CMK (cell line): ENCODE measurements around the gene MYB.

Source experiments
- DNase-seq: peaks from one replicate; pipeline ENCODE4 v3.0.0-alpha.2; 2010; ENCODE audit warnings: low read depth

Gene MYB

DNA sequence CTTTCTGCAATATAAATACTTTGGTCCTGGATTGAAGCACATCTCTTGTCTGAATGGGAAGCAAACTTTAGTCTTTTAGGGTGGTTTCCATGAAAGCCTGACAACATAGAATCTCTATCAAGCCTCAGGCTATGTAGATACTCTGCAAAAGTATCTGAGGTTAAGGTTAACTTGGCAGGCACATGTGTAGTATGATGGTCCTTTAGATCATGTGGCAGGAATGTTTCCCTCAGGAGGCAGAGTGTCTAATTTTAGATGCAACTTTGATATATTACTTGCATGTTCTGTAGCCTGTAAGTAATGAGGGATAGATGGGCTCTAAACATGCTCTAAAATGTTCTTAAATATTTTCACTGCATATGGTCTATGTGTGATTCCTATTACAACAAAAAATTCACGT, 8.2 kb downstream of the MYB start:
- no peak for DNase-seq

DNA sequence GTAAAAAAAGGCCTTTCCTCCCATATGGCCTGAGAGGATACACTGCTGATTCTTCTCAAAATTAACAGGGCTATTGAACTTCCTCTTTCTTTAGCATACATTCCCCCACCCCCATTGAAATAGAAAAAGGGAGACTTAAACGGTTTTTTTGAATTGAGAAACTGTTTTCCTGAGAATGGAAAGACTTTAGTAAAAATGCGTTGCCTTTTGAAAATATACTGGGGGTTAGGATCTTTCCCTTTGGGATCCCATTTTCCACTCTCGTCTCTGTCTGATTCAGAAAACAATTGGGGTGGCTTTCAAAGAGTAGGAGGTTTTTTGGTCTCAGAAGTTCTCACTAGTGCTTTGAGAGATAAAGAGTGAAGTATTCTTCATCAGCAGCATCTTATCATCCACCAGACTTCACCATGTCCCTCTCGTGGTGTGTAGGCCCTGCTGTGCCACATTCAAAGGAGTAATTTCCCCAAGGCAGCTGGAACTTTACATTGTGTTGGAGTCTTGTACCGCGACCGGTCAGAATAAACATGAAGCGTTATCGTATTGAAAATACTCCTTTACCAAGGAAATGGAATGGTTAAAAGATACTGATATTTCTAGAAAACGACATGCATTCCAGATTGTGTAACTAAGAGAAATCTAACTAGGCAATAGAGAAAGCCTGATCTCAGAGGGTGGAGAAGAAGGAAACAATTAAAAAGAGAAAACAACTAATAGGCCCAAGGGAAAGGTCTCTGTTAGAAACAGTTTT, 10.6 kb downstream of the MYB start:
- DNase-seq = peak; percentile 78

DNA sequence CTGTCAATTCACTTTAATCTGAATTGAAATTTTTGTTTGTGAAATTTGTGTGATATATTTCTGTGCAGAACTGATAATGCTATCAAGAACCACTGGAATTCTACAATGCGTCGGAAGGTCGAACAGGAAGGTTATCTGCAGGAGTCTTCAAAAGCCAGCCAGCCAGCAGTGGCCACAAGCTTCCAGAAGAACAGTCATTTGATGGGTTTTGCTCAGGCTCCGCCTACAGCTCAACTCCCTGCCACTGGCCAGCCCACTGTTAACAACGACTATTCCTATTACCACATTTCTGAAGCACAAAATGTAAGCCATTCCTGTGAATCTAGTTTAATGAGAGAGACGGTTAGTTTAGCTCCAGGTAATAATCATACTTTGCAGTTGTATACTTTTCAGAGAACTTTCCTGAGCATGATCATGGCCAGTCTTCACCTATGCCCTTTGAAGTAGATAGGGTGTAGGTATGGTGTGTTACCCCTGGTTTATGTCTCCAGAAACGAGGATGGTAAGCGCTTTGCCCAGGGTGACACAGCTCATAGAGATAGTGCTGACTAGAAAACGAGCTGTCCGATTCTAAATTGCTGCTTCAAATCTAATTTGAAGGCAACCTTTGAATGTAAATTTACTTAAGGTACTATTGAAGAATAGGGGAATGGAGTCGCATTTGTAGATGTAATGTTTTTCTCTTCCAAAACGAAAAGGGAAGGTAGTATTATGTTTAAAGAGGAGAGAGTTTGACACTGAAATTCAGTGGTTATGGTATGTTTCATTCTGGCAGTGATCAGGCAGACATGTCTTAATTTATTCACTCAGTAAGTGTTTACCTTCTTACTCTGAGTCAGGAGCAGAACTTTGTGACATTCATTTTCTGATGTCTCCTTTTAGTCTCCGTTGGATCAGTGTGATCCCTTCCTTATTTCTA, 11.4 kb downstream of the MYB start:
- DNase-seq = peak; percentile 74

DNA sequence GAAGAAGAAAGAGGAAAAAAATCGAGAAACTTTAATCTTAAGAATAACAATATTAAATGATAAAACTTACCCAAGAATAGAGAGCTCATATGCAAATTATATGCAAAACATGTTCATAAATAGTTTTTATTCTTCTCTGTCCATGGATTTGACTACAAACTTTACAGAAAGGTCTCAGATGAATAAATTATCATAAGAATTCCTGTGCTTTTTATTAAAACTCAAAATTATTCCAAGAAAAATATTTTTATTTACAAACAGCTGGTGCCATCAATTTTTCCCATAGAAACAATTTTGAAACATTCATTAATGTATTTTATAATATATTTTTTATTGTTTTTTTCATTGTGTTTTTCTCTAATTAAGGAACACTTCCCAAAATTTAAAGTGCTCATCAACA, 12.1 kb downstream of the MYB start:
- DNase-seq = no peak

DNA sequence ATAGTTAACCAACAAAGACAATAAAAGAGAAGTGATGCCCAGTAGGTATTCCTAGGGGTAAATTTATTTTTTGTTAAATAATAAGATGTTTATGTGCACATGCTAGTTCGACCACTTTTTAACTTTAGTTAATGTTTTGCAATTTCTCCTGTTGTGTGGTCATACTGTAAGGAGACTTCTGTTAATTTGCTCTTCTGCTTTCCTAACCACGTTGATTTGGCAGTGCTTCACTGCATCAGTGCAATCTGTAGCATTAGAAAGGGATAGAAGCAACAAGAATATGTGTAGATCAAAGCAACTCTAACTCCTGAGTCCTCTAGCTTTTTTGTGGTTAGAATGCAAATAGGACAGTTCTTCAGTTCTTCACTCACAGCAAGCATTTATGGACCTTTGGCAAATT, 13.9 kb downstream of the MYB start:
- DNase-seq = no peak

DNA sequence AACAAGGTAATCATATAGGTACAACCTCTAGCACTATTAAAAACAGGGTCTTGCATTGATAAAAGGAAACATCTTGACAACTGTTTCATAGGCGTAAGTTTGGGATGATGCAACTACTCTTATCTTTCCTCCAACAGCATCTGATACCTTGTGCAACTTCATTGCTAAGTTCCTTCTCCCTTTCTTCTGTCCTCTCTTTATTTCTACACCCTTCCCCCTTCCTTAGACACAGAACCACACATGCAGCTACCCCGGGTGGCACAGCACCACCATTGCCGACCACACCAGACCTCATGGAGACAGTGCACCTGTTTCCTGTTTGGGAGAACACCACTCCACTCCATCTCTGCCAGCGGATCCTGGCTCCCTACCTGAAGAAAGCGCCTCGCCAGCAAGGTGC, 14.4 kb downstream of the MYB start:
- peak; percentile 73 for DNase-seq

DNA sequence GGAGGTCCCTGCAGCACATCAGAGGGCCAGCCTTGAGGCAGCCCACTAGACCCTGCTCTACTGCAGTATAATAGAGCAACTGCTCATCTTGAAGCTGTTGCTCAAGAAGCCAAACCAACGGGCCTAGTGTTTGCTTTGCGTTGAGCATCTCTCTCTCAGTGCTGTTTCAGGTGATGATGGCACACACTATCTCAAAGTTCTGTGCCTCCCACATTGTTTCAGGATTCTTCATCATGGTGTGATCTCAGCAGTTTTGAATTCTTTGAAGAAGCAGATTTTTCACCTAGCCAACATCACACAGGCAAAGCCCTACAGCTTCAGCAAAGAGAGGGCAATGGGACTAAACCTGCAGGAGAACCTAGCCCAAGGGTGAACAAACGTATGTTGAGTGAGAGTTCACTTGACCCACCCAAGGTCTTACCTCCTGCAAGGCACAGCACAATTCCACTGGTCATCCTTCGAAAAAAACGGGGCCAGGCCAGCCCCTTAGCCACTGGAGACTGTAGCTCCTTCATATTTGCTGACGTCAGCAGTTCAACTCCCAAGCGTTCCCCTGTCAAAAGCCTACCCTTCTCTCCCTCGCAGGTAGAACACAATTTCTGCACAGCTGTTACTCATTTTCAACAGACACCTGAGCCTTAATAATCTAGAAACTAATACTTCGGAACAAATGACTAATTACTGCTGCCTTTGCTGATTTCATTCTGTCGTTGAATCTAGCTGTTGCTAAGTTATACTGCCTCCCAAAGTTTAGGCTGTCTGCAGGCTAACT, 15.8 kb downstream of the MYB start:
- no peak for DNase-seq

DNA sequence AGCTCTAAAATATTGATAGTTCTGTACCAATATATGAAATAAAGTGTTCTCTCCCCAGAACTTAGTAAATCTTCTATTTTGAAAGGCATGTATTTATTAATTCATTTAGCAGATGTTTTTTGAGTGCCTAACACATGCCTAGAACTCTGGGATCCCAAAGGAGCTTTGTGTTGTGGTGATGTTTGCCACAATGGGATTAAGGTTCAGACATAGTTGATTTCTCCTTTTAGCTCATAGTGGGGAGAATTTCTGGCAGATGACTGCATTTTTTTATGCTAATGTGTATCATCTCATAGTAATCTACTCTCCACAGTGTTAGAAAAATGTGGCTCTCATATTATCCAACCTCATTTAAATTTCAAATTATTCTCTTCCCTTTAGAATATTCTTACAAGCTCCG, 21.7 kb downstream of the MYB start:
- no peak for DNase-seq

DNA sequence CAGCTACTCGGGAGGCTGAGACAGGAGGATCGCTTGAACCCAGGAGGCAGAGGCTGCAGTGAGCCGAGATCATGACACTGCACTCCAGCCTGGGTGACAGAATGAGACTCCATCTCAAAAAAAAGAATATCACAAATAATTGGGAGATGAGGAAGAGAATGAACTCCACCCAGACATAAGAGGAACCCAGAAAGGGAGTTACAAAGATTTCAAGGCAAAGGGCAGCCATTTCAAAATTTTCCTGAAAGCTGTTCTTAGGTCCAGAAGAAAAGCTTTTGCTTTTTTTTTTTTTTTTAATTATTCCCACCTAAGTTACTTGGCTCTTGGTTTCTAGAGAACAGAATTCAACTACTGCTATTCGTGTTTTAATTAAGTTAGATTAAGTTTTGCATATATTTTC, 23.8 kb downstream of the MYB start:
- no peak for DNase-seq

DNA sequence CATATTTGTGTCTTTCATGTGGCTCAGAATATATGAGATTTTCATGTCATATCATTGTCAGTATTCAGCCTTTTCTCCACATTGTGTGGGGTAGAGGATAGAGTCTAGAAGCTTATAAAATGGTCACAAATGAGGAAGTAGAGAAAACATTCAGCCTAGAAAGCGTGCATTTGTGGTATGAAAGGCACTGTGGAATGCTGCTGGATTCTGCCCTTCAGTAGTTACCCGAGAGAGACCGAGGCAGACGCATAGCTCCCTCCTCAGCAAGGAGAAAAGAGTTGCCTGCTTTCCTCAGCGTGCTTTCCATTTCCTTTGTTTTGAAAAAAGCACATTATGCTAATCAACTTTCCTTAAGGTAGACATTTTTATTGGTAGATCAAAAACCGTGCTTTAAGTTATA, 28.7 kb downstream of the MYB start:
- DNase-seq = no peak

DNA sequence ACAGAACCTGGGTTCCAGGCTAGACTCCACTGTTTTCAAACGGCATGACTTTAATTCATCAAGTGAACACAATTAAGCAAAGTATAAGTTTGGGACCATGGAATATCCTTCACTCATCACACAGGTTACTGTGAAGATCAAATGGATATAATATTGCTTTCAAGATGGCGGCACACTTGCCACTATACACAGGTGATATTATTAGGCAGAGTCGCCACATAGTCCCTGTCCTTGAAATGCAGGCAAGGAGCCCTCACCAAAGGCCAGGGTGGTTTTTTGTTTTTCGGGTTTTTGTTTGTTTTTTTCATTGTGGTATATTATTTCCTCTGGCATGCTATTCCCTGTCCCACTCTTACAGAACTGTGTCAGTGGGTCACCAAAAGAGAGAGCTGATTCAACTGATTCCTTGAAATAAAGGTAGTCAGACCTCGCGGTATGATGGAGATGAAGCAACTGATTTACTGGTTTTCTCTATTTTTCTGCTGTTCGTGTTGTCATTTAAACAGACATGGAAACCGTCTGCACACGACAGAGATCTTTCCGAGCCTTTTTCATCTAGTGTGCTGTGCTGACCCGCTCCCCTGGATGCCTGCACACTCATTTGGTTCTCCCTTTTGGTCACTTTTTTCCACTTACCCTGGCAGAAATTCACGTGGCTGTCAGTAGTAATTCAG, 29.7 kb downstream of the MYB start:
- no peak for DNase-seq

DNA sequence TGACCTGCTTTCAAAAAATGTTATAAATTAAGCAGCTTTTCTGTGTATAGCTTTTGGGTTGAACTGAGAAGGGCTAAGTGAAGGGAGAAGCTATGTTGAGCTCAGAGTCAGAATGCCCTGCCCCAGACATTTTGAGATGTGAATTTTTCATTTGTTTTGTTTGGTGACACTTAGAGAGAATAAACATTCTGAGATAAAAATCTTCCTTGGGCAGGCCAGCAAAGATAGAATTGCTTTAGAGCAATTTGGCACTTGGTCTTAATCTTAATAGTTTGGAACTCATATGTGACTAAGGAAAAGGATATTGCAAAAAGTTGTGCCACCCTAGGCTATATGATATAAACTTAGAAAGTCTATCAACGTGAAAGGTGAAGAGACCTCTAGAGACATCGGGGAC, 30.2 kb downstream of the MYB start:
- no peak for DNase-seq

DNA sequence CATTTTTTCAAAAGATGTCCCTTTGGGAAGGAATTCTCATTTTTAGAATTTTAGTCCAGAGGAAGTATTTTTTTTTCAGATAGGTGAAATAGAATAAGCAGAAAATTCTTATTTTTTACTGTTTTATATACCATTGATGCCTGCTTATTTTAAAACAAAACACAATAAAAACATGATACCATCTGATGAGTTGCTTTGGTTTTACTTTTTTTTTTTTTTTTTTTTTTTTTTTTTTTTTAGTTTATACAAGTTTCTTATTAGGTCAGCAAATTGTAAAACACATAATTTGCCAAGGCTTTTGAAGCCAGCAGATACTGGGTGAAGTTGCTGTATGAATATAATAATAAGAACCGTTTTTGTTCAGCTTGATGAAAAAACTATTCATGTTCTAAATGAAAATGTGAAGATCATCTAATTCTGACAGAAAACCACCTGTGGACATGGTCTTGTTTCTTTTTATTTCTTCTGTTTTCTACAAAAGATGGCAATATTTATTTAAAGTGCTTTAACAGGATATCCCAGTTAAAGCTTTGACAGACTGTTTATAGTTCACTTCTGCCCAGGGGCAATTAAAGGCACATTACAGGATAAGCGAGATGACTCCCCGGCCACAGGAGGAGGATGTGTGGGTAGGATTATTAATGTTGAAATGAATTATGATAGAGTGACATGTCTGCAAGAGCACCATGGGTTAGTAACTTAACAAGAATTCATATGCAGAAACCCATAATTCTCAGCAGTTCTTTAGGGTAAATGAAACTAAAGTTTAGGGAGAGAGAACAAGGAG, 31.1 kb downstream of the MYB start:
- no peak for DNase-seq

DNA sequence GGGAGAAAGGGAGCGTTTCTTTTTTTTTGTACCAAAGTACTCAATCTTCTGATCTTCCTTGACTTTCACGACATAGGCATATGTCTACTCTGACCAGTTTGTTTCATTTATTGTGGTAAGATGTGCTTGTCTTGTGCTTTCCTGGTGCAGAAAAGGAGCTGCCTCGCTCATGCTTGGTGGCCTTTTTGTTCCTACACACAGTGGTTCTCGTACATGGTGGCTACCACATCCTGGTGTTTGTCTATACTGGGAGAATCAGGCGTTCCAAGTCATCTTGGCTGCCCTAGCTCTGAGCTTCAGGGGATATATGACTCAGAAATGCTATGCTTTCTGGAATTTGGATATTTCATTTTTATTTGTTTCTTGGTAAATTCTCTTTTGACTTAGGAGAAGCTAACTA, 31.8 kb downstream of the MYB start:
- DNase-seq = no peak

DNA sequence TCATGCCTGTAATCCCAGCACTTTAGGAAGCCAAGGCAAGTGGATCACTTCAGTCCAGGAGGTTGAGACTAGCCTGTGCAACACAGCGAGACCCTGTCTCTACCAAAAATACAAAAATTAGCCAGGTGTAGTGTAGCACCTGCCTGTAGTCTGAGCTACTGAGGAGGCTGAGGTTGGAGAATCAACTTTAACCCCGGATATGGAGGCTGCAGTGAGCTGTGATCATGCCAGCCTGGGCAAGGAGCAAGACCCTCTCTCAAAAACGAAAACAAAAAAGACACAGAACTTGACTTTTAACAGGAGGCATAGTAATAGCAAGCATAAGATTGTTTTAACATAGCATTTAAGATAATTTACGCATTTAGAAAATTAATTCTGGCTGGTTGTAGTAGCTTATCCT, 32.5 kb downstream of the MYB start:
- DNase-seq = no peak

DNA sequence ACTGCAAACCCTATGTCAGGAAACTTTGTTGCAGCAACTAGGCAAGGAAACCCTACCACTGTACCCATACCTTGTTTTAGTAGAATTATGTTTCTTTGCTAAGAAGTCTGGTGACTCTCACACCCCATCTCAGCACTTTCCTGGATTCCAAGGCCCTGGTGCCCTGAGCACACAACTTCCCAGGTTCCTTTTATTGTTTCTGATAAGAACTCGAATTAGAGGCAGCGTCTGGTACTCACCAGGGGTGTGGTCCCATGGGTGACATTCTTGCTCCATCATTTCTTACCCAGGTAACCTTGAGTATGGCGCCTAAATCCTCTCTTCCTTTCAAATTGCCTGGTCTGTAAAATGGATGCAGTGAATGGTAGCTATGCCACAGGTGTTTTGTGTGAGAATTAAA, 34.1 kb downstream of the MYB start:
- no peak for DNase-seq

DNA sequence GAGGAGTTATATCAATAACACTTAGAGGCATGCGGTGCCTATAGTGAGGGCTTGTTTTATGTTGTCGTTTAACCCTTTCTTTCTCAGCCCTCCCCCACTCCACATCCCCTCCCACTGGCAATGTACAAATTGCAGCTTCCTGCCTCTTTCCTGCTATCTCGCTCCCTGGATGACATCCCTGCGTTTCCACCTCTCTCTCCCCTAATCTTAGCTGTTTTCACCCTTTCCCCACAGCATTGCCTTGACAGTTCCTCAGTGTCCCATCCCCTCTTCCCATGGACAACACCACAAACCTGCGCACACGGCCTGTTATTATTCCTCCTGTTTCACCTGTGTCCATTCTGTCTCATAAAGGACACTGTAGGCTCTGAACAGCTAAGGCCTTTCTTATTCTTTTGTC, 34.5 kb downstream of the MYB start:
- no peak for DNase-seq

DNA sequence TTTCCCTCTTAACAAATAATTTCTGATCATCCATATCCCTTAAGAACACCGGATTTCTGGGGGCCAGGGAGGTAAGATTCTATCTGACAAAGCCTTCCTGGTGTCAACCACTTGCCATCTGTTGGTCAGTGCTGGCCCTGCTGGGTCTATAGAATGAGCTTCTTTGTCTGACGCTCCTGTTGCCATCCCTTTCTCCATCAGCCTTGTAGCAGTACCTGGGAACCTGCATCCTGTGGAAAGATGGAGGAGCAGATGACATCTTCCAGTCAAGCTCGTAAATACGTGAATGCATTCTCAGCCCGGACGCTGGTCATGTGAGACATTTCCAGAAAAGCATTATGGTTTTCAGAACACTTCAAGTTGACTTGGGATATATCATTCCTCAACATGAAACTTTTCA, 36.6 kb downstream of the MYB start:
- DNase-seq = no peak

DNA sequence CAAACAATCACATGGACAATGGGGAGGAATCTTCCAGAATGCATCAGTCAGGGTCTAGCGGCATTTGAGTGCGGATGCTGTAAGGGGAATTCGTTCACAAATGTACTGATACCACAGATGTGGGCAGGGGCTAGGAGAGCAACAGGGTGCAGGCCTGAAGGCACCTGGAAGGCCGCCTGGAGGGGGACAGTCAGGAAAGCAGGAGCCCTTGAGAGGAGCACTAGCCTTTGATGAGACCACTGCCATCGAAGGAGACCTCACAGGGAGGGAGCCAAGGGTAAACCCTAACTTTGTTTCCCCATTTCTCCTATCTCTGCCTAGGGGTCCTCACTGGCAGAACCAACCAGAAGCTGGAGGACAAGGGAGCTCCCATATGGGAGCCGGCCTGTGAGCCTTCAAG, 38.2 kb downstream of the MYB start:
- no peak for DNase-seq

DNA sequence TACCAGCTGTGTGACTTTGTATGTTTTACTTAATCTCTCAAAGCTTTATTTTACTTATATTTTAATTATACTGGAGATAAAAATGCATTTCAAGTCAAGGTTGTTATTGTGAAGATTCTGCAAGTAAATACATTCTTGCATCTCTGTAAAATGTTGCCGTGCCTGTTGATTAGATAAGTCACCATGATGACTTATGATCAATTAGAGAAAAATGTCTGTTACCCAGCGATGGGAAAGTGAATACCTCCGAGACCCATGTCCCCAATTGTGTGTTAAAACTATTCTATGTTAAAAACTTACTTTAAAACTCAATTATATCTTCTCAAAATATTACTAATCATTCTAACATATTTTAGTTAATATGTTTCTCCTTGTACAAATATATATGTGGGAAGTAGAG, 39.9 kb downstream of the MYB start:
- no peak for DNase-seq

DNA sequence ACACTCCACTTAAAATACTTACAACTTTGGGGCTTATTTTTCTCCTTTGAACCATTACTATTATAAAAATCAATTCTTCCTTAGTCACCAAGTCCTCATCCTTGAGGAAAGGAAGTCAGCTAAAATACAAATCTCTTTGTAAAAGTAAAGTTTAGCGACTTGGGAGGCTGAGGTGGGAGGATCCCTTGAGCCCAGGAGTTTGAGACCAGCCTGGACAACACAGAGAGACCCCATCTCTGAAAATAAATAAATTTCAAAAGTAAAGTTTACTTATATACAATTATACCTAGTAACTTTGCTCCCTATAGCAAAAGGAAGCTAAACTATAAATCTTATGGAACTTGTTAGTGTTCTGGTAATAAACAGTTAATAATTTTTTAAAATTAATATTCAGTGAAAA, 40.4 kb downstream of the MYB start:
- DNase-seq = no peak
